HepG2 (cell line): ENCODE data around the gene HPS6. TPM values are rescaled to one million over a fixed set of nuclear protein-coding genes. Genes with fewer than 3 reads are reported as not detected.
A peak's percentile ranks its signal among the peaks of the same experiment; 100 is the strongest.

Experiments used
- ETV5 ChIP-seq: IDR thresholded peaks from 2 replicates; pipeline ENCODE4 v1.6.1; 2018; ENCODE audit warnings: missing biosample characterization, missing genetic modification reagents, inconsistent platforms, borderline replicate concordance
- KDM2A ChIP-seq: sonication (generic); formaldehyde crosslinking; IDR thresholded peaks from 2 replicates; pipeline ENCODE4 v1.4.0; 2020; ENCODE audit warnings: low read depth, missing genetic modification reagents, borderline replicate concordance
- MXD4 ChIP-seq: IDR thresholded peaks from 2 replicates; pipeline ENCODE4 v1.6.1; 2016; ENCODE audit warnings: mild to moderate bottlenecking, missing biosample characterization, missing genetic modification reagents
- ONECUT2 ChIP-seq: sonication (generic); formaldehyde crosslinking; IDR thresholded peaks from 2 replicates; pipeline ENCODE4 v1.4.0; 2020; ENCODE audit warnings: missing genetic modification reagents
- SMAD3 ChIP-seq: sonication (generic); formaldehyde crosslinking; IDR thresholded peaks from 2 replicates; pipeline ENCODE4 v1.4.0; 2020; ENCODE audit warnings: missing genetic modification reagents
- TBX3 ChIP-seq: fragments of 450-650 bp; IDR thresholded peaks from 2 replicates; pipeline ENCODE4 v1.6.1; 2017; ENCODE audit warnings: antibody characterized with exemption, mild to moderate bottlenecking, inconsistent platforms, borderline replicate concordance
- XRCC5 ChIP-seq: fragments of 200-400 bp; formaldehyde crosslinking; optimal IDR thresholded peaks from 2 replicates; pipeline ENCODE3; 2017; ENCODE audit warnings: mild to moderate bottlenecking, low read length
- ZNF124 ChIP-seq: sonication (generic); formaldehyde crosslinking; IDR thresholded peaks from 2 replicates; pipeline ENCODE4 v1.4.0; 2020; ENCODE audit warnings: missing genetic modification reagents
- ZNF367 ChIP-seq: sonication (generic); formaldehyde crosslinking; IDR thresholded peaks from 2 replicates; pipeline ENCODE4 v1.4.0; 2020; ENCODE audit warnings: missing genetic modification reagents, borderline replicate concordance
- ZNF678 ChIP-seq: sonication (generic); formaldehyde crosslinking; IDR thresholded peaks from 2 replicates; pipeline ENCODE4 v1.4.0; 2020; ENCODE audit warnings: mild to moderate bottlenecking, missing genetic modification reagents
- ZNF737 ChIP-seq: sonication (generic); formaldehyde crosslinking; IDR thresholded peaks from 2 replicates; pipeline ENCODE4 v1.5.0; 2020; ENCODE audit warnings: missing genetic modification reagents, mild to moderate bottlenecking, borderline replicate concordance
- ZNF749 ChIP-seq: sonication (generic); formaldehyde crosslinking; IDR thresholded peaks from 2 replicates; pipeline ENCODE4 v1.8.0; 2022; ENCODE audit warnings: mild to moderate bottlenecking, missing genetic modification reagents, moderate library complexity, borderline replicate concordance
- ZNF781 ChIP-seq: sonication (generic); formaldehyde crosslinking; IDR thresholded peaks from 2 replicates; pipeline ENCODE4 v1.5.1; 2020; ENCODE audit warnings: borderline replicate concordance, mild to moderate bottlenecking, missing genetic modification reagents; ENCODE audit errors: not compliant biosample characterization
- polyA plus RNA-seq, 8 experiments: library from polyadenylated mRNA; depleted of rRNA in 3 of 8; stranded (reverse) in 7 of 8; unstranded in 1 of 8; fragments of >200 nt; fragmentation: Illumina TruSeq in 4 of 8; extraction: Trizol in 4 of 8; gene quantifications; 2 replicates each; pipeline versions ENCODE4 v1.2.1 to v1.2.3, GENCODE V29; 2011 to 2016; ENCODE audit warnings: low read depth in 4 of 8, missing spikeins in 1 of 8, mixed read lengths in 1 of 8; ENCODE audit not compliant: insufficient read depth in 1 of 8
- total RNA-seq, 5 experiments: library from RNA; depleted of rRNA; stranded (reverse); fragments of >200 nt; fragmentation: Illumina TruSeq; extraction: Trizol; gene quantifications; 2 replicates each; pipeline ENCODE4 v1.2.3, GENCODE V29; 2016; ENCODE audit warnings: low read depth in 1 of 5
- TF ChIP-seq, protein P1 (sequence below), 2 experiments: fragments of 450-650 bp in 1 of 2; sonication (generic) in 1 of 2; formaldehyde crosslinking in 1 of 2; IDR thresholded peaks; 2 replicates each; pipeline versions ENCODE4 v1.6.1 to v1.8.0; 2016 to 2022; ENCODE audit warnings: antibody characterized with exemption in 1 of 2, mild to moderate bottlenecking in 1 of 2, missing genetic modification reagents in 1 of 2
- TF ChIP-seq, protein P2 (sequence below): sonication (generic); formaldehyde crosslinking; IDR thresholded peaks from 2 replicates; pipeline ENCODE4 v1.8.0; 2022; ENCODE audit warnings: low read depth, missing genetic modification reagents
- TF ChIP-seq, protein P3 (sequence below): sonication (generic); formaldehyde crosslinking; IDR thresholded peaks from 2 replicates; pipeline ENCODE4 v1.5.0; 2020; ENCODE audit warnings: missing genetic modification reagents
- TF ChIP-seq, protein P4 (sequence below): IDR thresholded peaks from 2 replicates; pipeline ENCODE4 v1.6.1; 2016; ENCODE audit warnings: mild to moderate bottlenecking, missing biosample characterization, missing genetic modification reagents

The HPS6 gene
- total and polyA plus RNA-seq, 2 of the 13 experiments (the other 11 are each of a cell fraction or from before 2014, with no cell fraction given): 2.9 to 14.9 TPM

DNA sequence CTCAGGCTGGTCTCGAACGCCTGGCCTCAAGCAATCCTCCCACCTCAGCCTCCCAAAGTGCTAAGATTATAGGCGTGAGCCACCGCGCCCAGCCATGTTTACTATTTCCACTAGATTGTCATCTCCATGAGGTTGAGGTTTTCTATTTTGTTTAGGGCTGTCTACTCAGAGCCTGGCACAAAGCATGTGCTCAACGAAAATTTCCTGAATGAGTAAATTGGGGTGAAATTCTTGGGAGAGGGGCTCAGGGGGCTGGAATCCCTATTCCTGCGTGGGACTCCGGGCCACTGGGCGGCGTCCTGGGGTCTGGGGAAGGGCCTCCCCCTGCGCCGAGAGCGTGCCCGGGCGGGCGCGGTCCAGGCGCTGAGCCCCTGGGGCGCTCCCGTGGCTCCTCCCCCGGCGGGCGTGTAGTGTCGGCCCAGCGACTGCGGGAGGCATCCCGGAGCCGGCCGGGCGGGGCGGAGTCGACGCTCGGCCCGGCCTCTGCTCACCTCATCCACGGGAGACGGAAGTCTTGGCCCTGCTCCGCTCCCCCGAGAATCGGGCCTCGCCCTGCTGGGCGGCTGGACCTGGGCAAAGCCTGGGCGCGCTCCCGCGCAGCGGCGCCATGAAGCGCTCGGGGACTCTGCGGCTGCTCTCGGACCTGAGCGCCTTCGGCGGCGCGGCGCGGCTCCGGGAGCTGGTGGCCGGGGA is at the start of gene HPS6 (continued):
- TF ChIP-seq, protein P1, sequence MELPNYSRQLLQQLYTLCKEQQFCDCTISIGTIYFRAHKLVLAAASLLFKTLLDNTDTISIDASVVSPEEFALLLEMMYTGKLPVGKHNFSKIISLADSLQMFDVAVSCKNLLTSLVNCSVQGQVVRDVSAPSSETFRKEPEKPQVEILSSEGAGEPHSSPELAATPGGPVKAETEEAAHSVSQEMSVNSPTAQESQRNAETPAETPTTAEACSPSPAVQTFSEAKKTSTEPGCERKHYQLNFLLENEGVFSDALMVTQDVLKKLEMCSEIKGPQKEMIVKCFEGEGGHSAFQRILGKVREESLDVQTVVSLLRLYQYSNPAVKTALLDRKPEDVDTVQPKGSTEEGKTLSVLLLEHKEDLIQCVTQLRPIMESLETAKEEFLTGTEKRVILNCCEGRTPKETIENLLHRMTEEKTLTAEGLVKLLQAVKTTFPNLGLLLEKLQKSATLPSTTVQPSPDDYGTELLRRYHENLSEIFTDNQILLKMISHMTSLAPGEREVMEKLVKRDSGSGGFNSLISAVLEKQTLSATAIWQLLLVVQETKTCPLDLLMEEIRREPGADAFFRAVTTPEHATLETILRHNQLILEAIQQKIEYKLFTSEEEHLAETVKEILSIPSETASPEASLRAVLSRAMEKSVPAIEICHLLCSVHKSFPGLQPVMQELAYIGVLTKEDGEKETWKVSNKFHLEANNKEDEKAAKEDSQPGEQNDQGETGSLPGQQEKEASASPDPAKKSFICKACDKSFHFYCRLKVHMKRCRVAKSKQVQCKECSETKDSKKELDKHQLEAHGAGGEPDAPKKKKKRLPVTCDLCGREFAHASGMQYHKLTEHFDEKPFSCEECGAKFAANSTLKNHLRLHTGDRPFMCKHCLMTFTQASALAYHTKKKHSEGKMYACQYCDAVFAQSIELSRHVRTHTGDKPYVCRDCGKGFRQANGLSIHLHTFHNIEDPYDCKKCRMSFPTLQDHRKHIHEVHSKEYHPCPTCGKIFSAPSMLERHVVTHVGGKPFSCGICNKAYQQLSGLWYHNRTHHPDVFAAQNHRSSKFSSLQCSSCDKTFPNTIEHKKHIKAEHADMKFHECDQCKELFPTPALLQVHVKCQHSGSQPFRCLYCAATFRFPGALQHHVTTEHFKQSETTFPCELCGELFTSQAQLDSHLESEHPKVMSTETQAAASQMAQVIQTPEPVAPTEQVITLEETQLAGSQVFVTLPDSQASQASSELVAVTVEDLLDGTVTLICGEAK (IDR thresholded peaks at IDR 0.05): no peak
- TF ChIP-seq, protein P1 (CRISPR knock-in tag; IDR thresholded peaks at IDR 0.05): peak; percentile 39; the same call in 1 of the 2 replicates
- TF ChIP-seq SMAD3 (CRISPR knock-in tag): peak; percentile 25; the same call in 1 of the 2 replicates
- no peak for TF ChIP-seq ZNF749 (CRISPR knock-in tag)
- TF ChIP-seq ZNF781 (CRISPR knock-in tag): no peak
- peak; percentile 63 for TF ChIP-seq KDM2A (CRISPR knock-in tag)
- no peak for TF ChIP-seq ZNF124 (CRISPR knock-in tag)
- TF ChIP-seq ONECUT2 (CRISPR knock-in tag): no peak
- TF ChIP-seq ZNF678 (CRISPR knock-in tag): no peak
- peak; percentile 32; the same call in 1 of the 2 replicates for TF ChIP-seq ETV5 (CRISPR knock-in tag)
- no peak for TF ChIP-seq TBX3
- TF ChIP-seq, protein P2, sequence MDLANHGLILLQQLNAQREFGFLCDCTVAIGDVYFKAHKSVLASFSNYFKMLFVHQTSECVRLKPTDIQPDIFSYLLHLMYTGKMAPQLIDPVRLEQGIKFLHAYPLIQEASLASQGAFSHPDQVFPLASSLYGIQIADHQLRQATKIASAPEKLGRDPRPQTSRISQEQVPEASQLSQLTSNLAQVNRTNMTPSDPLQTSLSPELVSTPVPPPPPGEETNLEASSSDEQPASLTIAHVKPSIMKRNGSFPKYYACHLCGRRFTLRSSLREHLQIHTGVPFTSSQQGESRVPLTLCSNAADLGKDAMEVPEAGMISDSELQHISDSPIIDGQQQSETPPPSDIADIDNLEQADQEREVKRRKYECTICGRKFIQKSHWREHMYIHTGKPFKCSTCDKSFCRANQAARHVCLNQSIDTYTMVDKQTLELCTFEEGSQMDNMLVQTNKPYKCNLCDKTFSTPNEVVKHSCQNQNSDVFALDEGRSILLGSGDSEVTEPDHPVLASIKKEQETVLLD: peak; percentile 72; the same call in 1 of the 2 replicates
- no peak for TF ChIP-seq ZNF737 (CRISPR knock-in tag)
- TF ChIP-seq, protein P3, sequence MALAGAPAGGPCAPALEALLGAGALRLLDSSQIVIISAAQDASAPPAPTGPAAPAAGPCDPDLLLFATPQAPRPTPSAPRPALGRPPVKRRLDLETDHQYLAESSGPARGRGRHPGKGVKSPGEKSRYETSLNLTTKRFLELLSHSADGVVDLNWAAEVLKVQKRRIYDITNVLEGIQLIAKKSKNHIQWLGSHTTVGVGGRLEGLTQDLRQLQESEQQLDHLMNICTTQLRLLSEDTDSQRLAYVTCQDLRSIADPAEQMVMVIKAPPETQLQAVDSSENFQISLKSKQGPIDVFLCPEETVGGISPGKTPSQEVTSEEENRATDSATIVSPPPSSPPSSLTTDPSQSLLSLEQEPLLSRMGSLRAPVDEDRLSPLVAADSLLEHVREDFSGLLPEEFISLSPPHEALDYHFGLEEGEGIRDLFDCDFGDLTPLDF (CRISPR knock-in tag): peak; percentile 54; the same call in 1 of the 2 replicates
- TF ChIP-seq, protein P4, sequence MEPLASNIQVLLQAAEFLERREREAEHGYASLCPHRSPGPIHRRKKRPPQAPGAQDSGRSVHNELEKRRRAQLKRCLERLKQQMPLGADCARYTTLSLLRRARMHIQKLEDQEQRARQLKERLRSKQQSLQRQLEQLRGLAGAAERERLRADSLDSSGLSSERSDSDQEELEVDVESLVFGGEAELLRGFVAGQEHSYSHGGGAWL (CRISPR knock-in tag): no peak
- TF ChIP-seq XRCC5: peak; percentile 76
- no peak for TF ChIP-seq ZNF367
- TF ChIP-seq MXD4: peak; percentile 45; the same call in 1 of the 2 replicates
